GM18499 (cell line): ENCODE data around the gene OSBP.

Source experiments
- ATAC-seq: cut with Tn5 transposase; IDR thresholded peaks from one replicate; pipeline ENCODE4 v1.9.1; 2021; ENCODE audit warnings: moderate number of reproducible peaks; ENCODE audit not compliant: insufficient read depth, unreplicated experiment

OSBP gene

GRCh38 chr11:59610289-59610688 is 5.3 kb downstream of the OSBP start:
- ATAC-seq: no peak

DNA sequence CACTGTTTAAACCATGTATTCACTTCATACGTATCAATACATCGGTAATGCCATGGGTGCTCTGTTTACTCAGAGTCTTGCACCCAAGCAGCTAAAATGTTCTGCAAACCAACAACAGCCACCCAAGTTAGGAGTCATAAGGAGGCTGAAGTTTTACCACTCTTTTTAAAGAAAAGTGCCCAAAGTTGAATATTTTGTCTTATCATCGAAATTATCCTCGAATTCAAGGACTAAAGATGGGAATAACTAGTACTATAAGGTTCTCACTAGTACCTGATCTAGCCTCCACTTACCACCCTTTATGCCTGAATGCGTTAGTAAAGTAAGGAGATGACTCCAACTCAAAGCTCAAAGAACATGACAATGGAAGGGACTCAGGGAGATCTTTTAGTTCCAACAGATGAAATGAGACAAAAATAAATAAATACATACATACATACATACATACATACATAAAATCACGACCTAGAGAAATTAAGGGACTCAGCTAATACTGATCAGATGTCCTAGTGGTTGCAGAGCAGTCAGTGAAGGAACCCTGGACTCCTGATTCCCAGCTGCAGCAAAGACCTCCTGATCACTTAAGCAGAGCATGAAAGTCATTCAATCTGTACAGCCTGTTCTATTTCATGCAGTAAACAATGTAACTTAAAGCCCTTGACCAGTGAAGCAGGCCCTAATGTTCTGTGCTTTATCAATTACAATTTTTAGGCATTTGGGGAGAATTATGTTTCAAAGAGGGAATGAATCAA is 7.7 kb downstream of the OSBP start:
- no peak for ATAC-seq

DNA sequence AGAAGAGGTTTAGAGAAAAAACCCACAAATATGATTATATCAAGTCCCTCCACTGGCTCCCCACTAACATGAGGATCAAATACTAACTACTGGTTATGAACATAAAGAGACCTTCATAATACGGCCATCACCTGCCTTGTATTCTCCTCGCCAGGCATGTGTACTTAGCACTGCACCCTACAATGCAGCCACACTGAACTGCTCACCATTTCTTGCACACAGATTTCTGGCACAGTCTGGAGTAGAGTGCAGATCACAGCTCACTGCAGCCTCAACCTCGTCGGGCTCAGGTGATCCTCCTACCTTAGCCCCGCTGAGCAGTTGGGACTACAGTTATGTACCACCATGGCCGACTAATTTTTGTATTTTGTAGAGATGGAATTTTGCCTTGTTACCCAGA is 13.1 kb downstream of the OSBP start:
- ATAC-seq: no peak

- ATAC-seq: no peak
These were observed 13.8 kb downstream of the OSBP start for GRCh38 chr11:59601788-59602187.

DNA sequence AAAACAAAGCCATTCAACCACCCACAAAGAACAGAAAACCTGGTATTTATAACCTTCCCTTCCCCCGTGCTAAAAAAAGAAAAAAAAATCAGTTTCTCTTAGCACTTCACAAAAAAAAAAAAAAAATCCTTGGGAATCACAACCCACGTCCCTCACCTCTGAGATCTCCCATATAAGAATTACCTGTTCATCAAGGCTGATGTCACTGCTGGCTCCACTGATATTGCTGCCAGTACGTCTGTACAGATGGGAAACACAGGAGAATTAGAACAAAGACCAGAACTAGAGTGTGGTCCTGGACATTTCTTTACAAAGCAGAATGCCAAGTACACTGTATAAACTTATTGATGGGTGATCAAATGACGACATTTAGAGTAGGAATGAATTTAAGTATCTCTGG is 14.9 kb downstream of the OSBP start:
- ATAC-seq: no peak

DNA sequence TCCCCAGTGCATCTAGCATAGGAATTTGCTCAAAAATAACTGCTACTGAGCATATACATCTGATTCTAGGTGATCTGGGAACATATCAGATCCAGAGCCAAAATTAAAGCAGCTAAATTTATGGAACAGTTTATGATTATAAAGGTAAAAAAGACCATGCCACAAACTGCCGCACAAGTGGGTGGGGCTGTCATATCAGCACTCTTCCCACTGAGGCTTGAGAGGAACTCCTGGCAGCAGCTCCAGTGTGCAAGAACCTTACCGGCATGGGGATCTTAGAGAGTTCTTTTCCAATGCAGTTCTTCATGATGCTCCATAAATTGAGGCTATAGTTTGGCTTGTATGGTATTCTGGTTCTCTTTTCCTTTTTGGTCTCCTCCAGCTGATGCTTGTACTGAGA is 15.3 kb downstream of the OSBP start:
- no peak for ATAC-seq

DNA sequence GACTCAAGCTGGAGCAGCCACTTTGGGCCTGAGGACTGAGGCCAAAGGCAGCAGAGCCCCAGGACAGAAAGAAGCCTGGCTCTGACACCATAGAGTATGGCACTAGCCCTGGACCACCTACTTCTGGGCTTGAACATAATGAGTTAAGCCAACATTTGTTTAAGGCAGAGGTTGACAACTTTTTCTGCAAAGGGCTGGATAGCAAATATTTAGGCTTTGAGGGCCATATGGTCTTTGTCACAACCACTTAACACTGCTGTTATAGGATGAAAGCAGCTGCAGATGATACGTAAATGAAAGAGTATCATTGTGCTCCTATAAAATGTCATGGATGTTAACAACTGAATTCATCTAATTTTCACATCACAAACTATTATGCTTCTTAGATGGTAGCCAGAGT is 16.6 kb downstream of the OSBP start:
- ATAC-seq: no peak

DNA sequence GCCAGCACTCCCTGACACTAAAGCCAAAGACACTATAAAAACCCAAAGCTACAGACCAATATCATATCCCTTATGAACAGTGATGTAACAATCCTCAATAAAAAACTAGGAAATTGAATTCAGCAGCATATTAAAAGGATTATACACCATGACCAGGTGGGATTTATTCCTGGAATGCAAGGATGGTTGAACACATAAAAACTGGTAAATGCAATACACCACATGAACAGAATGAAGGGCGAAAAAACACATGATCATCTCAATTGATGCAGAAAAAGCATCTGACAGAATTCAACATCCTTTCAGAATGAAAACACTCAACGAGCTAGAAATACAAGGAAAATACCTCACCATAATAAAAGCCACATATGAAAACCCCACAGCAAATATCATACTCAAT is 31.3 kb downstream of the OSBP start:
- no peak for ATAC-seq

DNA sequence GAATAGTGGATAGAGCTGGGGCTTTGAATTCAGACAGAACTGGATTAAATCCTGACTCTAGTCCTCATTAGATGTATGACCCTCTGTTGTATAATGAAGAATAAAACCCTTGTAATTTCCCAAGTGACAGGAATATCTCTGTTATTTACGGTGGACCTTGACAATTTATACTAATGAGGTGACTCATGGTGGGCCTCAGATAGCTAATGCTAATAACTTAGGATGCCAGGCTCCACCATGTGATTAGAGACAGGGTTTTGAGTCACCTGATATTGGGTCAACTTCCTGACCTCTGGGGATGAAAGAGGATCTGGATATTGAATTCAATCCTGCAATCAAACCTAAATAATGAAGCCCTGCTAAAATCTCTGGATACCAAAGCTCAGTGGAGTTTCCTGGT is 33.6 kb downstream of the OSBP start:
- no peak for ATAC-seq

- ATAC-seq: no peak
These were observed 37.2 kb downstream of the OSBP start for GRCh38 chr11:59578369-59578768.

- no peak for ATAC-seq
These were observed 40.1 kb downstream of the OSBP start for GRCh38 chr11:59575505-59575904.

DNA sequence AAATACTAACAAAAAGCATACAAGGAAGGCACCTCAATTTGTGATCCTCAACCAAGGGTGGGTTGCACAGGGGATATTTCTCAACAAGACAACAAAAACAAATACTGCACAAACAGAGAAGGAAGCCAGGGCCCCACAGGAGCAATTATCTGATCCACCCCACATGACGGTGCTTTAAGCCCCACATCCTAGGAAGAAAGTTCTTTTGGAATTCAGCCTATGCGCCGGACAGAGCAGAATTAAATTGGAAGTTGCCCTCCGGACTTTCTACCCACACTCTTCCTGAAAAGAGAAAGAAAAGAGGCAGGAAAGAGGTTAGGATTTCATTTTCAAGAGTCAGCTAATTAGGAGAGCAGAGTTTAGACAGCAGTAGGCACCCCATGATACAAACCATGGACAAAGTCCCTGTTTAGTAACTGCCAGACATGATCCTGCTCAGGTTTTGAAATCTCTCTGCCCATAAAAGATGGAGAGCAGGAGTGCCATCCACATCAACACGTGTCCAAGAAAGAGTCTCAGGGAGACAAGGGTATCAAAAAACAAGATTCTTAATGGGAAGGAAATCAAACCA is 40.6 kb downstream of the OSBP start:
- no peak for ATAC-seq

DNA sequence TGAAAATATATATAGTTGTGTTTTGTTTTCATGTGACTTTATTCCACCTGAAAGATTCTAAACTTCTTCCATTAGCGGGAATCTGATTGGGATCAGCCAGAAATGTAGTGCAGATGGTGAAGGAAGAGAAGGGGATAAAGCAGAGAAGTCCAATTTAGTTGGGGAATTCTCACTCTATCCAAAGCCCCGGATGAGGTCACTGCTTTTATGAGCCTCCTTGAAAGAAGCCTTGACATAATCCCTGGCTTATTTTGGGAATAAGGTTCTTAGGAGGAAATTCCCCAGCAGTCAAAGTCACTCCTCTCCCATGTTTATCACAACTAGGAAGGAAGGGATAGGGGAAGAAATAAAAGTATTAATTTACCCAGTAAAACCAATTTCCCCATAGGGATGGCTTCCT is 41.1 kb downstream of the OSBP start:
- ATAC-seq: no peak

DNA sequence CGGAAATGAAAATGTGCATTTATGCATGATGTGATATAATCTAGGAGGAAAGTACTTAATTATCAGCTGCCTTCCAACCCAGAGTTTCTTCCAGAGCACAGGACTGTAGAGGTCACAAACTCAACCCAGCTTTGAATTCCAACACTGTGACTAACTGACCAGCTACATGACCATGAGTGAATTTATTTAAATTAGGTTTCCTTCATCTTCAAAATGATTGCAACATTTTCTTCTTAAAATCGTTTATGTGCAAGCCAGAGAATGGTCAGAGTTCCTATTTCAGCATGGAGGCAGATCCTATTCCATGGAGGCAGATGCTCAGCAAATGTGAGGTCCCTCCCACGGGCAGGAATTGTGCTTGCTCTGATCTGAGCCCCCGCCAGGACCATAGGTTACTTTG is 42.4 kb downstream of the OSBP start:
- ATAC-seq: no peak

- ATAC-seq: no peak
These were observed 43.5 kb downstream of the OSBP start for GRCh38 chr11:59572091-59572490.

GRCh38 chr11:59562292-59562691 is 53.3 kb downstream of the OSBP start:
- no peak for ATAC-seq

DNA sequence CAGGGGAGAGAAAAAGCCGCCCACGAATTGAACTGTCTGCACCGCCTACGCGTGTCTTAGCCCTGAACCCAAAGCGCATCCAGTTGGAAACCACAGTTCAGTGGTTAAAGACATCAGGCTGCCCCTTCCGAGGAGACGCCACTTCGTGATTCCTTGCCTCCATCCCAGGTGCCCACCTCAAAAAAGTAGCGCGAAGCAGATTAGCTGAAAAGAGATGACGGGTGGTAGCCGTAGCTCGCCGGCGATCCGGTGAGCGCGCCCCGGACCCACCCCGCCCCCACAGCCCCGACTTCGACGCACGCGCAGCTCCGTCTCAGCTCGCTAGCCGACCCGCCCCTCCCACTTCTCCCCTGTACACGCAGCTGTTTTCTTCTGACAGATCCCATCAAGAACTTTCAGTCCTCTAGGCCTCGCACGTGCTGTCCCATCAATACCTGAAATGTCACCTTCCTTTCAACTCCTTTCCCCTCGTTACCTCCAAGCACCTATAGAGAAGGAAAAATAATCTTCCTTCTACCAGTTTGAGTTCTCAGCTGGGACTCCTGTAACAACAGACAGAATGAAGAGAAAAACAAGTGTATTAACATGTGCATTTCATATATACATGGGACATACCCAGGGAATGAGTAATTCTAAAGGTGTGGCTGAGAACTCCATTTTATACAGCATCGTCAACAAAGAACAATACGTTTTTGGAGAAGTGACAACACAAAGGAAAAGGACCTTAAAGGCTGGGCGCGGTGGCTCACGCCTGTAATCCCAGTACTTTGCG is 54.7 kb downstream of the OSBP start:
- ATAC-seq: no peak

- ATAC-seq: no peak
These were observed 55.3 kb downstream of the OSBP start for GRCh38 chr11:59560290-59560701.

GRCh38 chr11:59559886-59560285 is 55.7 kb downstream of the OSBP start:
- ATAC-seq: no peak

DNA sequence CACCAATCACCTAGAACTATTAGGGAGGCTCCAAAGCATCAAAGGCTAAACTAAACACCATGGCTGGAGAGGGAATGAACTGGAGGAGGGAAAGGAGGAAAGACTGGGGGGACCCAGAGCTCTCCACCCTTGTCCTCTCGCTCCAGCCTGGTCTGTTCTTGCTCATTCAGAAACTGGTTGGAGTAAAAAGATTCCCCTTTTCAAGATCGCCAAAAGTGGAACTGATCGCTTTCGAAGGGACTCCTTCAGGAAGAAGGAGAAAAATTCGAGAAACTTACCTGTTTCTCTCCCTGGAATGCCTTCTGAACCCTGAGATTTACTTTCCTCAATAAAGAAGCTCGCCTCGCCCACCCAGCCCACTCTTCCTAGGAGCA is 57.3 kb downstream of the OSBP start:
- no peak for ATAC-seq

DNA sequence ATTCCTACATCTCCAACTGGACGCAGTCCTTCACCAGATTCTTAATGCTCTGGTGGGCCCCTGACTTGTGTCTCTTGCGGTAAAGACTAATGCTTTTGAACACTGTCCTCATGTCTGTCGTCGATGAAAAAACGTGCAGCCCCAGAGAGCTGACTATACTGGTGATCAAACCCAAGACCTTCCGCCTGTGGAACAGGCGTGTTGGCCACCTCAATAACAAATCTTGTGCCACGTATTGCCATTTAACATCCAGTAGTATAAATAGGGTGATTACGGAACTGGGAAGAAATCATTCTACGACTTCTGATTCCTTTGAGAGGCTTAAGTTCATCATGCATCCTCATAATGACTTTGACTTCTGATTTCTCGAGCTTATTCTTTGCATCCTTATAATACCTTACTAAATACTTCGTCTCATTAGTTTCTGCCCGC is 58.6 kb downstream of the OSBP start:
- ATAC-seq: no peak
